Keratinocyte (primary cell): Measurements from ENCODE around the gene ARL9. TPM values are rescaled to one million over a fixed set of nuclear protein-coding genes. Genes with fewer than 3 reads are reported as not detected.

Experiments used
- DNase-seq: peaks from one replicate; pipeline ENCODE4 v3.0.0-alpha.2; 2011; ENCODE audit warnings: low read depth, missing footprints, low spot score
- FAIRE-seq: peaks from 2 replicates; lab custom pipeline; 2011; peaks lifted over from hg19 to GRCh38; lab: Jason Lieb, UNC
- H2AFZ ChIP-seq: 2 replicates; pipeline ENCODE4 v1.6.0; 2012; ENCODE audit warnings: low read length, control low read depth, inconsistent platforms; ENCODE audit not compliant: control insufficient read depth
- H3K27ac ChIP-seq: 2 replicates; pipeline ENCODE4 v1.5.1; 2011; ENCODE audit warnings: low read length; ENCODE audit not compliant: control insufficient read depth, insufficient read depth
- H3K27me3 ChIP-seq: 3 replicates; pipeline ENCODE4 v1.6.0; 2011; ENCODE audit warnings: low read length; ENCODE audit not compliant: control insufficient read depth, insufficient read depth; ENCODE audit errors: extremely low read depth
- H3K36me3 ChIP-seq, 2 experiments: 2 replicates in 1 of 2; 3 replicates in 1 of 2; pipeline ENCODE4 v1.5.1; 2011; ENCODE audit warnings: low read length in 2 of 2, mild to moderate bottlenecking in 1 of 2; ENCODE audit not compliant: control insufficient read depth in 2 of 2, insufficient read depth in 2 of 2; ENCODE audit errors: extremely low read depth in 1 of 2
- H3K4me1 ChIP-seq: 3 replicates; pipeline ENCODE4 v1.5.1; 2011; ENCODE audit warnings: low read length; ENCODE audit not compliant: control insufficient read depth, insufficient read depth; ENCODE audit errors: extremely low read depth
- H3K4me2 ChIP-seq: 3 replicates; pipeline ENCODE4 v1.6.0; 2011; ENCODE audit warnings: low read depth, low read length; ENCODE audit not compliant: control insufficient read depth, insufficient read depth; ENCODE audit errors: extremely low read depth
- H3K4me3 ChIP-seq, 3 experiments: fragments of 200-600 bp in 1 of 3; sonication (generic) in 1 of 3; 2 replicates in 2 of 3; 3 replicates in 1 of 3; pipeline ENCODE4 v1.5.1; 2011 to 2016; ENCODE audit warnings: low read length in 3 of 3, mild to moderate bottlenecking in 3 of 3, control low read depth in 2 of 3, inconsistent platforms in 1 of 3, low read depth in 1 of 3, mixed read lengths in 1 of 3, mixed run types in 1 of 3, moderate library complexity in 1 of 3; ENCODE audit not compliant: control insufficient read depth in 2 of 3, insufficient read depth in 2 of 3; ENCODE audit errors: extremely low read depth in 1 of 3
- H3K79me2 ChIP-seq: 2 replicates; pipeline ENCODE4 v1.6.0; 2012; ENCODE audit warnings: low read length; ENCODE audit not compliant: control insufficient read depth, insufficient read depth
- H3K9ac ChIP-seq: 3 replicates; pipeline ENCODE4 v1.6.0; 2011; ENCODE audit warnings: low read length; ENCODE audit not compliant: control insufficient read depth, insufficient read depth; ENCODE audit errors: extremely low read depth
- H3K9me1 ChIP-seq: 3 replicates; pipeline ENCODE4 v1.6.0; 2011; ENCODE audit warnings: low read length; ENCODE audit not compliant: control insufficient read depth, insufficient read depth; ENCODE audit errors: extremely low read depth
- H3K9me3 ChIP-seq: 2 replicates; pipeline ENCODE4 v1.5.1; 2012; ENCODE audit warnings: low read depth, low read length; ENCODE audit not compliant: control insufficient read depth
- H4K20me1 ChIP-seq: 3 replicates; pipeline ENCODE4 v1.6.0; 2011; ENCODE audit warnings: low read length; ENCODE audit not compliant: control insufficient read depth, insufficient read depth; ENCODE audit errors: extremely low read depth
- EZH2 ChIP-seq: IDR thresholded peaks from one replicate; pipeline ENCODE4 v1.6.1; 2012; ENCODE audit warnings: inconsistent platforms, mild to moderate bottlenecking, low read length, moderate library complexity
- dilution Hi-C: fragments of 300-500 bp; cut with MboI; formaldehyde crosslinking; loops from one replicate; pipeline ENCODE4 v1.7.0; 2020; ENCODE audit warnings: low sequenced_read_pairs; ENCODE audit not compliant: extremely low pct_ligation_motif_present
- polyA plus RNA-seq, 5 experiments: library from polyadenylated mRNA; depleted of rRNA in 3 of 5; stranded (reverse) in 3 of 5; stranded (forward) in 1 of 5; unstranded in 1 of 5; fragments of >200 nt; gene quantifications; 1 replicate in 1 of 5; 2 replicates in 3 of 5; 3 replicates in 1 of 5; pipeline versions ENCODE4 v1.2.1 to v1.2.3, GENCODE V29; 2011 to 2012; ENCODE audit warnings: missing spikeins in 2 of 5, low read depth in 1 of 5, low replicate concordance in 1 of 5
- TF ChIP-seq, protein P1 (sequence below), 3 experiments: IDR thresholded peaks in 1 of 3; conservative IDR thresholded peaks in 1 of 3; optimal IDR thresholded peaks in 1 of 3; 2 replicates in 2 of 3; 3 replicates in 1 of 3; pipeline versions ENCODE3 to v1.5.1; 2011; ENCODE audit warnings: low read length in 3 of 3, mild to moderate bottlenecking in 3 of 3, moderate library complexity in 2 of 3, control low read depth in 1 of 3, inconsistent platforms in 1 of 3; ENCODE audit not compliant: insufficient read depth in 2 of 3; ENCODE audit errors: extremely low read depth in 1 of 3

The ARL9 gene
- polyA plus RNA-seq, 1 donor (not counting 4 experiments of a cell fraction or from before 2014, with no cell fraction given): 0.47 TPM

DNA sequence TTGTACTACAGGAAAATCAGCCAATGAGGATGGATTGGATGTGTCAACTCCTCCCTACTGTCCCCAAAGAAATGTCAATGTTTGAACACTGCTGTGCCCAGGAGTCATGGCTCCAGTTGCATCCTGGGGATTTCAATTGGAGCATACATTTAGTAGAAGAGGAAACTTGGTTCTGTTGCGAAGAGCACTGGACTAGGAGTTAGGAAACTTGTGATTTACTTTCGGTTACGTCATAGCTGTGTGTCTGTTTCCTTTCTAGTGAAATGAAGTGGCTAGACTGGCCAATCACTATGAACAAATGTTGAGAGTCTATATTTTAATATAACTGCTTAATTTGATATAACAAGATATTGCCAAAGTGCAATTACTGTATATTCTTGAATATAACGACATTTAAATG, 35.2 kb downstream of the ARL9 start:
- Histone ChIP-seq H2AFZ (no peak overlapping the region), H4K20me1 (no peaks in the 10 kb centered on the region), H3K9ac (no peak overlapping the region), H3K9me3 (no peaks in the 10 kb centered on the region), H3K4me3 (no peak overlapping the region), H3K4me2 (no peak overlapping the region), H3K27ac (no peak overlapping the region), H3K36me3 (no peaks in the 10 kb centered on the region), H3K9me1 (no peaks in the 10 kb centered on the region), H3K27me3 (no peaks in the 10 kb centered on the region), H3K4me1 (peaks cover 3% of the 10 kb centered on the region), H3K79me2 (no peaks in the 10 kb centered on the region)
- dilution Hi-C loops: no loop called here
- DNase-seq: no peak
- no peak for TF ChIP-seq EZH2
- TF ChIP-seq, protein P1, sequence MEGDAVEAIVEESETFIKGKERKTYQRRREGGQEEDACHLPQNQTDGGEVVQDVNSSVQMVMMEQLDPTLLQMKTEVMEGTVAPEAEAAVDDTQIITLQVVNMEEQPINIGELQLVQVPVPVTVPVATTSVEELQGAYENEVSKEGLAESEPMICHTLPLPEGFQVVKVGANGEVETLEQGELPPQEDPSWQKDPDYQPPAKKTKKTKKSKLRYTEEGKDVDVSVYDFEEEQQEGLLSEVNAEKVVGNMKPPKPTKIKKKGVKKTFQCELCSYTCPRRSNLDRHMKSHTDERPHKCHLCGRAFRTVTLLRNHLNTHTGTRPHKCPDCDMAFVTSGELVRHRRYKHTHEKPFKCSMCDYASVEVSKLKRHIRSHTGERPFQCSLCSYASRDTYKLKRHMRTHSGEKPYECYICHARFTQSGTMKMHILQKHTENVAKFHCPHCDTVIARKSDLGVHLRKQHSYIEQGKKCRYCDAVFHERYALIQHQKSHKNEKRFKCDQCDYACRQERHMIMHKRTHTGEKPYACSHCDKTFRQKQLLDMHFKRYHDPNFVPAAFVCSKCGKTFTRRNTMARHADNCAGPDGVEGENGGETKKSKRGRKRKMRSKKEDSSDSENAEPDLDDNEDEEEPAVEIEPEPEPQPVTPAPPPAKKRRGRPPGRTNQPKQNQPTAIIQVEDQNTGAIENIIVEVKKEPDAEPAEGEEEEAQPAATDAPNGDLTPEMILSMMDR (optimal IDR thresholded peaks at IDR 0.05 in 1 of 3, IDR thresholded peaks at IDR 0.05 in 1 of 3, conservative IDR thresholded peaks at IDR 0.05 in 1 of 3; ENCODE audit: extremely low read depth in 1 of 3, insufficient read depth in 2 of 3, low read length in 3 of 3): no peak
- no peak for FAIRE-seq

DNA sequence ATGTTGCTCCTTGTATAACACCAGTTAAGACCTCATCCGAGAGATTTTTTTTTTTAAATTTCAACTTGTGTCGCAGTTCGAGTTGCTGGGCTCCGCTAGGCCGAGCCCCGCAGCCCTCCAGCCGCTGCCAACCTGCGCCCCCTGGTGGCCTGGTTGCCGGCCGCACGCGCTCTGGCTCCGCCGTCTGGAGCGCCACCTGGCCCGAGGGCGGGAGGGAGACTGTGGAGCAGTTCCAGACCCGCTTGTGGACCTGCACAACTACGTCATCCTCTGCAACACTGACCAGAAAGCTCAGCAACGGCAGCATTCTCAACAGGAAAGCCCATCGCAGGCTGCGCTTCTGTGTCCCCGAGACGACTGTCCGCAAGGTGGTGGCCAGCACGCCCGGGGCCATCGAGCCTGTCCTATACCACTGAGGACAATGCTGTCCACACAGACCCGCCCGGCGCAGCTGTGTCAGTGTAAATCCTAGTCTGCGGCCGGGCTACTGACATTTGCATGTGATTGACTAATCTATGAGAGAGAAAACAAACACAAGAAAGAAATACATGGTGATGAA, 39.1 kb downstream of the ARL9 start:
- Histone ChIP-seq H3K36me3 (no peaks in the 10 kb centered on the region), H3K4me1 (peaks cover 3% of the 10 kb centered on the region), H3K9ac (no peak overlapping the region), H3K4me3 (peak overlapping the region in 1 of 3 experiments; percentile 57), H3K27me3 (no peaks in the 10 kb centered on the region), H3K79me2 (no peaks in the 10 kb centered on the region), H2AFZ (peak overlapping the region; percentile 86), H3K9me3 (no peaks in the 10 kb centered on the region), H3K27ac (no peak overlapping the region), H3K9me1 (no peaks in the 10 kb centered on the region), H4K20me1 (no peaks in the 10 kb centered on the region), H3K4me2 (peak overlapping the region; percentile 84)
- DNase-seq (peak; percentile 32), FAIRE-seq (no peak)
- TF ChIP-seq, protein P1 (optimal IDR thresholded peaks at IDR 0.05 in 1 of 3, IDR thresholded peaks at IDR 0.05 in 1 of 3, conservative IDR thresholded peaks at IDR 0.05 in 1 of 3; ENCODE audit: extremely low read depth in 1 of 3, insufficient read depth in 2 of 3, low read length in 3 of 3): peak; percentile 91 to 97 (median 96)
- TF ChIP-seq EZH2: no peak
- dilution Hi-C loops: no loop called here
